GM21528 (cell line): ENCODE measurements around the gene MUC22.
"Not testable (repeated sequence)": the region's sequence is repeated elsewhere in the genome, so short reads cannot be mapped to it uniquely, and the experiment has no call there.

ENCODE experiments used
- ATAC-seq: cut with Tn5 transposase; IDR thresholded peaks from one replicate; pipeline ENCODE4 v1.9.1; 2021; ENCODE audit warnings: mild to moderate bottlenecking, moderate library complexity; ENCODE audit not compliant: unreplicated experiment, low FRiP score

MUC22 gene

GRCh38 chr6:31010393-31011060, at the start of gene MUC22:
MUC22 (plus strand) TSS chr6:31010474; CDS start chr6:31010707, 233 bp downstream.
- ATAC-seq: no peak

DNA sequence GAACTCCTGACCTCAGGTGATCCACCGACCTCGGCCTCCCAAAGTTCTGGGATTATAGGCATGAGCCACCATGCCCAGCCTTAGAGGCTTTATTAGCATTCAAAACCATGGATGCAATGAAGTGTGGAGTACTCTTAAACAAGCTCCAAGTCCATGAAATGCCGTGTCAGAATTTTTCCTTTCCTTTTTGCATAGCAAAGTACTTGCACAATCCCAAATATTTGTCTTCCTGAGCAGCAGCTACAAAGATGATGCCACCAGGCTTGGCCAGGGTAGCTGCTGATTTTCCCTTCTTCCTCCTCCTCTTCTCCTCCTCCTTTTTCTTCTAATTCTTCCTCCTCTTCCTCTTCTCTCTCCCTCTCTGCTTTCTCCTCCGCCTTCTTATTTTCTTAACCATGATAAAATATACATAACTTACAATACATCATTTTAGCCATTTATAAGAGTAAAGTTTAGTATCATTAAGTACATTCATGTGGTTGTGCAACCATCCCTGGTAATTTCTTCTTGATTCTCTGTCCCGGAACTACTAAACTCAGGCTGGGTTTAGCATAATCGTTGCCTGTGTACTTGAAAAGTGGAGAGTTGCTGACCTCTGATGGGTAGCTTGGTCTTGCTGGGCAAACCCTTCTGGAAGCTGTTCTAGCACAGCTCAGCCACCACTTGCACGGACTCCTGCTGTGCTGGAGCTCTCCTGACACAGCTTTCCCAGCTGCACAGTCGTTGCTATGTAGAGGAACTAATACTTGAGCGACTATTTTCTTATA, 49.2 kb upstream of the MUC22 start:
- ATAC-seq: no peak

DNA sequence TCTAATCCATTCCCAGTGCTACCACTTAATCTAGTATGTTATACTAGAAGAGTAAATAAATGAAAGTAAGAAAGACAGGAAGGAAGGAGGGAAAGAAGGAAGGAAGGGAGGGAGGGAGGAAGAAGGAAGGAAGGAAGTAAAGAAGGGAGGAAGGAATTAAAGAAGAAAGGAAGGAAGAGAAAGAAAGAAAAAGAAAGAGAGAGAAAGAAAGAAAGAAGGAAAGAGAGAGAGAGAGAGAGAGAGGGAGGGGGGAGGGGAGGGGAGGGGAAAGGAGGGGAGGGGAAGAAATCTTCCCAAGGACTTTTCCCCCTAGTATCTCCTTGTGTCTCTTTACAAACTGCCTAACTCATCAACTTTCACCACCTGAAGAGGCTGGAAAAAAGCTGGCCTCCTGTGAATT, 47.6 kb upstream of the MUC22 start:
- no peak for ATAC-seq

GRCh38 chr6:30963641-30964040, 46.6 kb upstream of the MUC22 start:
- ATAC-seq: no peak

GRCh38 chr6:30964075-30964474, 46.2 kb upstream of the MUC22 start:
- no peak for ATAC-seq

DNA sequence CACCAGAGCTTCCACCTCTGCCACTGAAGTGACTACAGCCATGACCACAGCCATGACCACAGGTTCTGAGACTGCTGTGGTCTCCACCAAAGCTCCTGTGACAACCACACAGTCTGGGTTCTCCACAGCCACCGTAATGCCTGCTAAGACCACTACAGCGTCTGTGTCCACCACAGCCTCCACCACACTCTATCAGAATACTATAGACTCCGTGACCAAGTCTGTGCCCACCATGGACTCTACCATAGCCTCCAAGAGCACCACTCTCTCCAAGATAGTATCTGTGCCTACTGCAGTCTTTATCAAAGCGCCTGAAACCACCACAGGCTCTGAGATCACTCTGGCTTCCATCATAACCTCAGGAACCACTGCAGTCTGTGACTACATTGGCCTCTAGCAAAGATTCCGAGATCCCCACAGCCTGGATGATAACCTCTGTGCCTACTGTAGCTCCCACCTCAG, 45.1 kb upstream of the MUC22 start:
- no peak for ATAC-seq

- no peak for ATAC-seq
Measured at GRCh38 chr6:30966154-30966553, 44.1 kb upstream of the MUC22 start.

DNA sequence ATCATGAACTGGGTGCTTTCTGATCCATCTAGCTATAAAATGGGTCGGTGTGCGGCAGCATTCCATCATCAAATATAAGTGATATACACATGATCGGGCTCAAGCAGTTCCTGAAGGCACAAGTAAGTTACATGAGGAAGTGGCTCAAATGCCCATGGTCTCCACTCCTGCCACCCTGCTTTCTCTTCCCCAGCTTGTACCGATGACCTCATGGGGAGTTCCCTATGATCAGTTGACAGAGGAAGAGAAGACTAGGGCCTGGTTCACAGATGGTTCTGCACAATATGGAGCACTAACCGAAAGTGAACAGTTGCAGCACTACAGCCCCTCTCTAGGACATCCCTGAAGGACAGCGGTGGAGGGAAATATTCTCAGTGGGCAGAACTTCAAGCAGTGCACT, 41.1 kb upstream of the MUC22 start:
- ATAC-seq: not testable (repeated sequence)

DNA sequence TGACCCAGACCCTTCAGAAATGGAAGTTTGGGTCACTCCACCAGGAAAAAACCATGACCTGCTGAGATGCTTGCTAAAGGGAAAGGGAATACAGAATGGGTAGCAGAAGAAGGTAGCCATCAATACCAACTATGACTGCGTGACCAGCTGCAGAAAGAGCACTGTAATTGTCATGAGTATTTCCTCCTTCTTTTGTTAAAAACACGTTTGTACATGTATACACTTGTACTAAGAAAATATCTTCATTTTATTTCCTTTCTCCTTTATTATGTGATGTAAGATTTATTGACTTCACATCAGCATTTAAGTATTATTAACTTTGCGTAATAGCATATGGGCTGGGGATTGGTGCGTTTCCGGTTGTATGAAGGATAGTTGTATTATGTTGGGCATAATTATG, 39.3 kb upstream of the MUC22 start:
- ATAC-seq: no peak

GRCh38 chr6:30972816-30973215, 37.5 kb upstream of the MUC22 start:
- no peak for ATAC-seq

GRCh38 chr6:30974490-30975252, 35.6 kb upstream of the MUC22 start:
- ATAC-seq: no peak

GRCh38 chr6:30979141-30979540, 31.1 kb upstream of the MUC22 start:
- no peak for ATAC-seq

- no peak for ATAC-seq
Measured at GRCh38 chr6:30979690-30980089, 30.6 kb upstream of the MUC22 start.

DNA sequence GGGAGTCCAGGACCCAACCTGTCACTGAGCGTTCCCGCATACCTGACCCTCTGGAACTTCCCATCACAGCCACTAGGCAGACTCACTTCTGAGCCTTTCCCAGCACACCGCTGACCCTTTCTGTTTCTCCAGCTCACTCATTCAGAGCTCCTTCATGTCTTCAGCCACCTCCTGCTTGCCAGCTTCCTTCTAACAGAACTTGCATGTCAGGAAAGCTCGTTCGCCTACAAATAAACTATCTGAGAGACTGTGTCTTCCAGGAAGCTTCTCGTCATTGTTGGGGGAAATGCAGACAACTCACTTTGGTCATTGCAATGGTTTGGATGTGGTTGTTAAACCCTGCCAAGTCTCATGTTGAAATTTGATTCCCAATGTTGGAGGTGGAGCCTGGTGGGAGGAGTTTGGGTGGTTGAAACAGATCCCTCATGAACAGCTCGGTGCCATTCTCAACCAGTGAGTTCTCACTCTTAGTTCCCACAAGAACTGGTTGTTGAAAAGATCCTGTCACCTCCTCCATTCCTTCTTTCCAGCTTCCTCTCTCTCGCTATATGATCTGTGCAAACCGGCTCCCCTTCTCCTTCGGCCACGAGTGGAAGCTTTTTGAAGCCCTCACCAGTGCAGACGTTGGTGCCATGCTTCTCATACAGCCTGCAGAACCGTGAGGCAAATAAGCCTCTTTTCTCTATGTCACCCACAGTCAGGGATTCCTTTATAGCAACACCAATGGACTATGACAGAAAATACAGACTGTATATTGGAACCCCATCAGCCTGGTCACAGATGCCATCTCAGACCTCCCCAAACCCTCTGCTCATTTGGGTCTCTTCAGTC, 28.1 kb upstream of the MUC22 start:
- ATAC-seq: no peak

DNA sequence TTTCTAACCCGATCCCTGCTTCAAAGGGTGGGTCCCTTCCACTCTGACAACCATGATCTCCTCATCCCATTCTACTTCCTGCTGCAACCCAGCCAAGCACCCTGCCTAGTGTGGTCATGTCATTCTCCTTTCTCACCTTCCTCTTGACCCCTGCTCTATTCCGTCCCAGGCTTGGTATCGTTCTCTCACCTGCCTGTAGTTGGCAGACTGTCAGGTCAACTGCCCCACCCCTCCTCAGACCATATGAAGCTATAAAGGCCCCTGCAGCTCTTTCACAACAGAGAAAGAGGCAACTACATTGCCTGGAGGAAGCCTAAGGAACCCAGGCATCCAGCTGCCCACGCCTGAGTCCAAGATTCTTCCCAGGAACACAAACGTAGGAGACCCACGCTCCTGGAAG, 26.8 kb upstream of the MUC22 start, which contains the start of gene MUC21:
Gene MUC21, plus strand, starts transcription at position 280 of the 400 bp plus-strand sequence. CDS start 241 bp downstream, outside the sequence.
- no peak for ATAC-seq

GRCh38 chr6:30985490-30985889, 24.8 kb upstream of the MUC22 start:
- ATAC-seq: no peak

DNA sequence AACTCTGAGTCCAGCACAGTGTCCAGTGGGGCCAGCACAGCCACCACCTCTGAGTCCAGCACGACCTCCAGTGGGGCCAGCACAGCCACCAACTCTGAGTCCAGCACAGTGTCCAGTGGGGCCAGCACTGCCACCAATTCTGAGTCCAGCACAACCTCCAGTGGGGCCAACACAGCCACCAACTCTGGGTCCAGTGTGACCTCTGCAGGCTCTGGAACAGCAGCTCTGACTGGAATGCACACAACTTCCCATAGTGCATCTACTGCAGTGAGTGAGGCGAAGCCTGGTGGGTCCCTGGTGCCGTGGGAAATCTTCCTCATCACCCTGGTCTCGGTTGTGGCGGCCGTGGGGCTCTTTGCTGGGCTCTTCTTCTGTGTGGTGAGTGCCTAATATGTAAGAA, 23.0 kb upstream of the MUC22 start:
- ATAC-seq: no peak

- no peak for ATAC-seq
Measured at GRCh38 chr6:30988209-30988825, 22.0 kb upstream of the MUC22 start.

GRCh38 chr6:30990422-30991086, 19.7 kb upstream of the MUC22 start:
- ATAC-seq: no peak
